Common myeloid progenitor, CD34-positive (primary cell): ENCODE measurements around the gene SUSD6.
A peak's percentile ranks its signal among the peaks of the same experiment; 100 is the strongest.

Source experiments
- CTCF ChIA-PET: fragments of 350-600 bp; sonication (Branson Sonifier 250); formaldehyde crosslinking; loops from one replicate; lab custom pipeline; 2021; ENCODE audit warnings: antibody characterized with exemption; lab: Charles Lee
- POLR2A ChIA-PET: fragments of 350-600 bp; sonication (Branson Sonifier 250); formaldehyde crosslinking; loops from one replicate; lab custom pipeline; 2021; ENCODE audit warnings: antibody characterized with exemption; lab: Charles Lee
- DNase-seq, 3 donors: peaks; one replicate each; pipeline versions ENCODE4 v3.0.0 to v3.0.0-alpha.2; 2013
- H3K27ac ChIP-seq, 2 experiments: 1 replicate in 1 of 2; 2 replicates in 1 of 2; pipeline ENCODE4 v1.7.0; 2013; ENCODE audit warnings: inconsistent platforms in 2 of 2, low read length in 2 of 2, mild to moderate bottlenecking in 2 of 2, low read depth in 1 of 2, moderate library complexity in 1 of 2; ENCODE audit not compliant: severe bottlenecking in 2 of 2, insufficient read depth in 1 of 2, poor library complexity in 1 of 2
- H3K27me3 ChIP-seq, 5 experiments: replicated peaks in 2 of 5; 1 replicate in 3 of 5; 2 replicates in 2 of 5; pipeline versions ENCODE4 v1.6.1 to v1.7.0; 2013; ENCODE audit warnings: low read length in 4 of 5, mild to moderate bottlenecking in 2 of 5, moderate library complexity in 2 of 5, inconsistent platforms in 1 of 5; ENCODE audit not compliant: insufficient read depth in 5 of 5, control insufficient read depth in 4 of 5
- H3K36me3 ChIP-seq, 4 experiments: 1 replicate in 2 of 4; 2 replicates in 2 of 4; pipeline versions ENCODE4 v1.6.1 to v1.7.0; 2013; ENCODE audit warnings: low read length in 3 of 4, control low read depth in 1 of 4, mild to moderate bottlenecking in 1 of 4; ENCODE audit not compliant: control insufficient read depth in 4 of 4, insufficient read depth in 4 of 4
- H3K4me1 ChIP-seq, 4 experiments: 1 replicate in 3 of 4; 2 replicates in 1 of 4; pipeline versions ENCODE4 v1.6.1 to v1.7.1; 2013; ENCODE audit warnings: low read length in 3 of 4, mild to moderate bottlenecking in 3 of 4, control low read depth in 1 of 4, inconsistent platforms in 1 of 4, moderate library complexity in 1 of 4; ENCODE audit not compliant: control insufficient read depth in 4 of 4, insufficient read depth in 4 of 4; ENCODE audit errors: control extremely low read depth in 1 of 4
- H3K4me3 ChIP-seq, 7 experiments: 1 replicate in 4 of 7; 2 replicates in 3 of 7; pipeline versions ENCODE4 v1.5.1 to v1.7.0; 2013; ENCODE audit warnings: mild to moderate bottlenecking in 7 of 7, low read length in 6 of 7, moderate library complexity in 6 of 7, inconsistent platforms in 2 of 7, low read depth in 2 of 7, control low read depth in 1 of 7; ENCODE audit not compliant: insufficient read depth in 4 of 7, control insufficient read depth in 1 of 7; ENCODE audit errors: extremely low read depth in 1 of 7
- H3K9me3 ChIP-seq, 5 experiments: 1 replicate in 4 of 5; 2 replicates in 1 of 5; pipeline versions ENCODE4 v1.6.1 to v1.7.1; 2013; ENCODE audit warnings: low read length in 4 of 5, mild to moderate bottlenecking in 2 of 5, inconsistent platforms in 1 of 5, low read depth in 1 of 5, moderate library complexity in 1 of 5; ENCODE audit not compliant: control insufficient read depth in 4 of 5, insufficient read depth in 2 of 5; ENCODE audit errors: control extremely low read depth in 1 of 5
- WGBS: methylation state at CpG from one replicate; pipeline ENCODE4 v1.1.5; 2013; ENCODE audit not compliant: insufficient coverage; 5-methylcytosine and 5-hydroxymethylcytosine counted together

The SUSD6 gene

DNA sequence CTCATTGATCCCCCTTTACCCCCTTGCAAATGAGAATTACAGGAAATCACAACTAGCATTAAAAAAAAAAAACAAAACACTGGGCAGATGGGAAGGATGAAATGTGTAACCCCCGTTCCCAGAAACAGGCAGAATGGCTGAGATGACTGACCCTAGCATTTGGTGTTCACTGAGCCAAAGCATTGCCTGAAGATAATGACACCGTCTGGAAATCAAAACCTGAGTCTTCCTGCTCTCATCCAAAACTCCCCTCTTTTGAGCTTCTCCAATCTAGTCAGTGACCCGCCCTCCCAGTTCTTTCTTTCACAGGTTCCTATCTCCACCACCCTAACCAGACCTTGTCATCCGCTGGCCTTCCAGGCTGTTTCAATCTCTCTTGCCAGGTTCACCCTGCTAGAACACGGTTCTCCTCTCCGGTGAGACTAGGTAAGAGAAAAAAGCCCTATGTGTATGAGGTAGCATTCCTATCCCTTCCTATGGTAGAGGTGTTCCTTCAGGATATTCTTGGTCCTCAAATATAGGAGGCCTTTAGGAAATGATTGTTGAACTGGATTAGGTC, 21.3 kb downstream of the SUSD6 start:
- CTCF ChIA-PET: interaction anchor here (0.9 to 3.3 kb wide), 2 partner anchors 12 to 70 kb away, joined by 3 to 11 read pairs; no protein-coding TSS in a partner anchor
- Histone ChIP-seq H3K9me3 (no peaks in the 10 kb centered on the region), H3K4me3 (peak overlapping the region in 1 of 7 experiments; percentile 31), H3K4me1 (peaks cover 19 to 86% (median 71%) of the 10 kb centered on the region in 4 experiments), H3K27me3 (no peaks in the 10 kb centered on the region), H3K36me3 (no peaks in the 10 kb centered on the region), H3K27ac (no peak overlapping the region)
- 100% methylated on average over 2 of the region's 6 CpGs for WGBS
- DNase-seq: no peak
- POLR2A ChIA-PET: no interaction called here

DNA sequence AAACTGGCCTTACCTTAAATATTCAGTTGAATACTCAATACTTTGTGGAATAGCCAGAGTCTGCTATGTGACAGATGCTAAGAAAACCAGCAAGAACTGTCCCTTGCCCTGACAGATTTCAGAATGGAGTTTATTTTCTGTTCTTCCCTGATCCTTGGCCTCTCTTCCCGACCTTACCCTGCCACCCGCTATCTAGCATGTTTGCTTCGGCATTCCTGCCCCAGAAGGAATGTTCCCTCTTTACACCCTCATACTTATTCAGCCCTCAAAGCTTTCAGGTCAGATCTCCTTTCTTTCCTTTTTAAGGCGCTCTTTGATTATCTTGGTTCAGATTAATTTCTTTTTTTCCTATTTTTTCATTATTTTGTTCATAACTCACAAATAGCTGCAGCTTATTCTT, 21.8 kb downstream of the SUSD6 start:
- no peak for DNase-seq
- H3K4me1 ChIP-seq: peaks cover 19 to 91% (median 74%) of the 10 kb centered on the region in 4 experiments
- no peak overlapping the region for H3K27ac ChIP-seq
- no peak overlapping the region for H3K4me3 ChIP-seq
- H3K27me3 ChIP-seq: no peaks in the 10 kb centered on the region
- 93% methylated on average over 2 of the region's 4 CpGs for WGBS
- no peaks in the 10 kb centered on the region for H3K36me3 ChIP-seq
- ChIA-PET CTCF (interaction anchor here (1.4 to 3.3 kb wide), 3 partner anchors 12 to 15 kb away, joined by 3 to 11 read pairs (median 3); no protein-coding TSS in a partner anchor), POLR2A (no interaction called here)
- no peaks in the 10 kb centered on the region for H3K9me3 ChIP-seq

- peak in 1 of 3 donors; percentile 59 for DNase-seq
- ChIA-PET CTCF (interaction anchor here (0.6 to 3.9 kb wide), 7 partner anchors 11 to 38 kb away, joined by 3 to 19 read pairs (median 3); no protein-coding TSS in a partner anchor), POLR2A (interaction anchor here (0.9 kb wide), 1 partner anchor 17 kb away, joined by 3 read pairs; no protein-coding TSS in a partner anchor)
- 31% methylated on average over 3 of the region's 4 CpGs for WGBS
- peak overlapping the region; percentile 17 to 64 for H3K27ac ChIP-seq
- H3K4me3 ChIP-seq: peak overlapping the region in 2 of 7 experiments; percentile 9 to 20
- H3K4me1 ChIP-seq: peaks cover 18 to 77% (median 62%) of the 10 kb centered on the region in 4 experiments
- peaks cover 0 to 3% (median 1%) of the 10 kb centered on the region in 4 experiments for H3K36me3 ChIP-seq
- H3K27me3 ChIP-seq: no peaks in the 10 kb centered on the region
- peaks cover 0 to 7% (median 3%) of the 10 kb centered on the region in 5 experiments for H3K9me3 ChIP-seq
These were observed 24.7 kb downstream of the SUSD6 start for GRCh38 chr14:69635981-69636639.

DNA sequence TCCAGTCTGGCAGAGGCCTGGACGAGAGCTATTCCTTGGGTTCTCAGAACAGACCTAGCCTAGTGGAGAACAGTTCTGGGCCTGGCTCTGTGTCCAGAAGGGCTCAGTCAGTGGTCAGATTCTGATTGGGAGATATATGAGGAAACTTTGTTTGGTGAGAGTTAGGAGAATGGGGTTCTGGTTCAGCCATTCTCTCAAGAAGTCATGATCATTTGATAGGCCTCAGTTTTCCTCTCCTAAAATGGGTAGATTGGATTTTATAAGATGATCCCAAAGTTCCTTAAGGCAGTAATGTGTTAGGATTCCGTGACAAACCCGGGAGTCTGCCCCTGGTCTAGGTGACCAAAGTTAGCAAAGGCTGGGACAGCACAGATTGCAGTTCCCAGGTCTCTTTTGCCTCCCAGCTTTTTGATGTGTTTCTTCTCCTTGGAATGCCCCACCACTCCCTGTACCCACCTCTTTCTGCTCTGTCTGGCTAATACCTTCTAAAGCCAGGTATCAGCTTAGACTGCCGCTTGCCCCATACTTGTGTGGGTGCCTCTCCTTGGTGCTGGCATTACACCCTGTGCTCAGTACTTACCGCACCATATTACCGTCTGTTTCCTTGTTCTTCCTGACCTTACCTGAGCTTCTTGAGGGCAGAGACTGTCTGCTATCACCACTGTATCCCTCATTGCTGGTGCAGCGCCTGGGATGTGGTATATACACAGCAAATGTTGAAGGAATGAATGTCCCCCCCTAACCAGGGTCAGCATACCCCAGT, 25.5 kb downstream of the SUSD6 start:
- no peak for DNase-seq
- H3K36me3 ChIP-seq: peaks cover 0 to 3% (median 2%) of the 10 kb centered on the region in 4 experiments
- H3K27me3 ChIP-seq: no peaks in the 10 kb centered on the region
- H3K4me1 ChIP-seq: peaks cover 13 to 69% (median 56%) of the 10 kb centered on the region in 4 experiments
- 93% methylated on average over 6 of the region's 7 CpGs for WGBS
- peak overlapping the region; percentile 17 to 64 for H3K27ac ChIP-seq
- CTCF ChIA-PET: interaction anchor here (0.6 to 3.9 kb wide), 7 partner anchors 10 to 37 kb away, joined by 3 to 19 read pairs (median 4); no protein-coding TSS in a partner anchor
- H3K9me3 ChIP-seq: peaks cover 0 to 13% (median 3%) of the 10 kb centered on the region in 5 experiments
- POLR2A ChIA-PET: interaction anchor here (0.9 kb wide), 1 partner anchor 18 kb away, joined by 3 read pairs; no protein-coding TSS in a partner anchor
- peak overlapping the region in 2 of 7 experiments; percentile 9 to 20 for H3K4me3 ChIP-seq

- Histone ChIP-seq H3K36me3 (peaks cover 2 to 7% (median 5%) of the 10 kb centered on the region in 4 experiments), H3K9me3 (peaks cover 0 to 17% (median 3%) of the 10 kb centered on the region in 5 experiments), H3K4me3 (no peak overlapping the region), H3K27me3 (no peaks in the 10 kb centered on the region), H3K4me1 (peaks cover 6 to 62% (median 49%) of the 10 kb centered on the region in 4 experiments), H3K27ac (no peak overlapping the region)
- CTCF ChIA-PET: interaction anchor here (0.8 to 3.9 kb wide), 4 partner anchors 11 to 23 kb away, joined by 4 to 19 read pairs (median 5); no protein-coding TSS in a partner anchor
- DNase-seq: no peak
- WGBS: 20% methylated on average over 1 of the region's 3 CpGs
- POLR2A ChIA-PET: interaction anchor here (0.7 kb wide), 1 partner anchor 13 kb away, joined by 3 read pairs; no protein-coding TSS in a partner anchor
These were observed 26.2 kb downstream of the SUSD6 start for GRCh38 chr14:69637503-69638031.

DNA sequence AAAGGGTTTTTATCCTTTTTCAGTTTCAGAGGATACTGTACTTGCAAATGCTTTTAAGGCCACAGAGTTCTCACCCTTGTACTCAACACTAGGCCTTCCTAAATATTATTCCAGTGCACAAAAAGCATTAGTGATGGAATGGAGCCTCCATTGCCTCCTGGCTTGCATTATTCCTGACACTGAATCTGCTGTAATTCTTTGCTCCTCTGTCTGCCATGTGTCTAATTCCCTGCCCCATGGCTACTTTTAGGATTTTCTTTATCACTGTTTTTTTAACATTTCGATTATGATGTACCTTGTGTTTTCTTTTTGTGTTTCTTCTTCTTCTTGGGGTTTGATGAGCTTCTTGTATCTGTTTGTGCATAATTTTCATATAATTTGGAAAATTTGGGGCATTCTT, 29.5 kb downstream of the SUSD6 start:
- no peaks in the 10 kb centered on the region for H3K27me3 ChIP-seq
- H3K9me3 ChIP-seq: peaks cover 0 to 21% (median 3%) of the 10 kb centered on the region in 5 experiments
- H3K36me3 ChIP-seq: peaks cover 4 to 15% (median 6%) of the 10 kb centered on the region in 4 experiments
- ChIA-PET CTCF (interaction anchor here (0.7 to 2.9 kb wide), 4 partner anchors 10 to 28 kb away, joined by 3 to 8 read pairs (median 4); no protein-coding TSS in a partner anchor), POLR2A (no interaction called here)
- peaks cover 11 to 56% (median 52%) of the 10 kb centered on the region in 4 experiments for H3K4me1 ChIP-seq
- WGBS: no CpG with 5 or more reads among the region's 1 CpG
- no peak overlapping the region for H3K27ac ChIP-seq
- no peak for DNase-seq
- no peak overlapping the region for H3K4me3 ChIP-seq
